ENCODE results near the gene ZCCHC18. TPM values are rescaled to one million over a fixed set of nuclear protein-coding genes. Genes with fewer than 3 reads are reported as not detected.

Gene ZCCHC18
- under 0.01 and 0.18 TPM in 2 replicates for total RNA-seq

DNA sequence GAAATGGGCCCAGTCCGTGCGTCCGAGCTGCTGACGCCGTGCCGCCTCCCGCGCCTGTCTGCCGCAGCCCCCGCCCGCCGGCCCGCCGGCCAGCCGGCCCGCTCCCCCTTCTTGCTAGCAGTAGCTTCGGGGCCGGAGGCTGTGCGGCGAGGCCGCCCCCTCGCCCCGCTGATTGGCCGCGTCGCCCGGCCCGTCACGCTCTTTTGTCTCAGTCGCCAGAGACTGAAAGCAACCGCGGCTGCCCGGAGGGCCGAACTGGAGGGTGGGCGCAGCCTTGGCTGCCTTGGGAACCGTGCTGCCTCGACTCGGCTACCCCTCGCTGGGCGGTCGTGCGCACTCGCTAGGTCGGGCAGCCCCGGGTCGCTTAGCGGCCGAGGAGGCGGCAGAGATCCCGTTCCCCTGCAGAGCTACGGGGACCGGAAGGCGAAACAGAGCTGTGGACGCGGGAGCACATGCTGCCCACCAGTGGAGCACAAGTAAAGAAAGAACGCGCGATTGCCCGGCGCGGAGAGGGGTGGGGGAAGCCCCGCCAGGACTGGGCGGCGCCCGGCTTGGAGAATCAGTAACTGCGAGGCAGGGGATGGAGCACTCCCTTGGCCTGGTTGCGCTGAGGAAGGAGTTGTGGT is at the start of gene ZCCHC18:
ZCCHC18 (plus strand) TSS at position 198 of the 626 bp plus-strand sequence. CDS start 1,589 bp downstream, outside the sequence.

DNA sequence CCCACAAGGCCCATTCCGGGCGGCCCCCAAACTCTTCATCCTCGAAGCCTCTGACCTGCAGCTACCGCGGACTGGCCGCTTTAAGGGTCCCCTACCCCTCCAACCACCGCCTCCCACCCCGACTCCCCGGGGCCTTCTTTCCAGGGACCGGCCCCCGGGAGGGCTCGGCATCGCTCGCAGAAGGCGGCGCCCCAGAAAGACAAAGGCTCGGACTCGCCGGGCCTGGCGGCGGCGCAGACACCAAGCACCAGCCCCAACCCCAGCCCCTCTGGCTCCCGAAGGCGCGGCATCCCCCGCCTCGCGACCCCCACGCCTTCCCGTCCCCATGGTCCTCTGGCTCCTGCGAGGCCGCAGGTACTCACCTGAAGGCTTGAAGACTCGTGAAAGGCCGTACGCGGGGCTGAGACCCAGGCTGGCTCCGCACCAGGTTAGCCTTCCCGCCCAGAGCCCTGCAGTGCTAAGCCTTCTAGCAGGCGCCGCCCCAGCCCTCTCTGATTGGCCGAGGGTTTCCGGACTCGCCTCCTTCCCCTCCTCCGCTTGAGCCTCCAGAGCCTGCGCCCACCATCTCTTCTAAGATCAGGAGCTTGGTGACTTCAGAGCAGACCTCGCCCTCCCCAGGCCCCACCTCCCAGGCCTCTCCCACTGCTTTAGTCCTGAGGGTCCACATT is 36.4 kb upstream of the ZCCHC18 start, which contains the start of gene TMSB15C:
TMSB15C (minus strand) TSS at position 459 of the 668 bp plus-strand sequence.

DNA sequence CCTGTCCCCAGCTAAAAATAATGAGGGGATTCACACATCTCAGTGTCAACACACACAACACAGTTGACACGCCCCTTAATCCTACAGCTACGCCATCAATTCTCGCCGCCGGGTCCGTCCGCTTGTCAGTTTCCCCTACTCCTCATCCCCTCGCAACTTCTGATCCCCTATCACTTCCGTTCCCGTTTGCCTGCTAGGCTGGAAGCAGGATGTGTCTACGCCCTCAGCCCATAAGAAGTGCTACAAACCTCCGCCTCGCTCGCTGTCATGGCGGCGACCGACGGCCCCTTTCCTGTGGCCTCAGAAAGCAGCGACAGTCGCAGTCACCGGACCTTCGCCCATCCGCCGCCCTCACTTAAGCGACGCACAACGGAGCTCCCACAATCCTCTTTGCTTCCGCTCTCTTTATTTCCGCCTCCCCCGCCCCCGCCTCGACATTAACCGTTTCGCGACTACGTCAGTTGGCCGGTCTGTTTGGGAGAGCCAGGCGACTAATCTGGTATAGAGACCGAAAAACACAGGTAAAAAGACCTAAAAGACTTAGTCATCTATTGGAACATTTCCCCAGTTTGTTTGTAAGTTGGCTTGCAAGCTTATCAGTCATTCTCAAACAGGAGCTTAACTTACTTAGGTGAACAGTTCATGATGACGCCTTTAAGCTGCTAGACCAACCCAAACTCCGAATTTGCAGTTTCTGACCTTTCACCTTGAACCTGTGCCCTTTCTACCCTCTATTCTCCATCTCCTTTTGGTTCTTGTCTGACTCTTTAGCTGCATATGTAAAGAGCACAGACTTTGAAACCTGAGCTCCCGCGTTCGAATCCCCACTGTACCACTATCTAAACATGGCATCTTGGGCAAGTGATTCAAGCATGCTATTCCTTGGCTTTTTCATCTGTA is 44.6 kb downstream of the ZCCHC18 start, which contains the start of gene SLC25A53:
SLC25A53 (minus strand) TSS at position 380 of the 900 bp plus-strand sequence. CDS start 51,752 bp downstream, outside the sequence.

Other genes with a start within 250 kb of the ZCCHC18 start
- 2.9 and 8.5 TPM in 2 replicates for gene TMSB15B, start 149.9 kb upstream of the ZCCHC18 start, total RNA-seq
- gene H2BW1, start 98.8 kb upstream of the ZCCHC18 start, total RNA-seq, result not detected in 2 replicates
- not detected in 2 replicates for gene H2BW2, start 72.6 kb upstream of the ZCCHC18 start, total RNA-seq
- gene TMSB15C, start 36.3 kb upstream of the ZCCHC18 start, total RNA-seq, result 0.35 and 3.2 TPM in 2 replicates
- 1.7 and 4.3 TPM in 2 replicates for gene SLC25A53, start 44.5 kb downstream of the ZCCHC18 start, total RNA-seq
- 8.4 and 13.1 TPM in 2 replicates for gene FAM199X, start 53.9 kb downstream of the ZCCHC18 start, total RNA-seq
- 1.4 and 8.2 TPM in 2 replicates for gene ESX1, start 142.4 kb downstream of the ZCCHC18 start, total RNA-seq